Measurements from ENCODE around the gene AMPD1. TPM values are rescaled to one million over a fixed set of nuclear protein-coding genes. Genes with fewer than 3 reads are reported as not detected.

The AMPD1 gene
- total and polyA plus RNA-seq, 4 donors = 0.34 TPM; not detected in 3

DNA sequence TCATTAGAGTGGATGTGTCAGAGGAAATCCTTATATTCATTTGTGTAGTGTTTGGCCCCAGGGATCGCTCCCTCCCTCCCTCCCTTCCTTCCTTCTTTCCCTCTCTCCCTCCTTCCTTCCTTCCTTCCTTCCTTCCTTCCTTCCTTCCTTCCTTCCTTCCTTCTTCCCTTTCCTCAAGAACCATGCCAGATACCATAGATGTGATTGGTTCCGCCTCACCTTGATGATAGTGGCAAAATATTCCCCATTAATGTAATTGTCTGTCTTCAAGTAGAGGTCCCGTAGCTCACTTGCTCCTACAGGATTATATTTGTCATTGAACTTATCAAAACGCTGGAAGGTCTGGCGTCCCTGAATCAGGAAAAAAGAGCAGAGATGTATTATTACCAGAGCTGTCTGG is 17.7 kb downstream of the AMPD1 start:
- H3K36me3 ChIP-seq (ENCODE audit: control insufficient read depth in 4 of 4, insufficient read depth in 4 of 4, low read length in 4 of 4) = no peaks in the 10 kb centered on the region
- DNase-seq (no peak), ATAC-seq (ENCODE audit: insufficient read depth, low FRiP score) (no peak)
- H3K4me3 ChIP-seq = no peak overlapping the region
- H3K9me3 ChIP-seq (ENCODE audit: control insufficient read depth in 4 of 4, insufficient read depth in 3 of 4, low read length in 3 of 4) = no peaks in the 10 kb centered on the region
- peaks cover 0 to 7% (median 3%) of the 10 kb centered on the region in 3 donors for H3K27me3 ChIP-seq (ENCODE audit: control insufficient read depth in 3 of 3, insufficient read depth in 3 of 3, low read length in 2 of 3)
- TF ChIP-seq, protein P1, sequence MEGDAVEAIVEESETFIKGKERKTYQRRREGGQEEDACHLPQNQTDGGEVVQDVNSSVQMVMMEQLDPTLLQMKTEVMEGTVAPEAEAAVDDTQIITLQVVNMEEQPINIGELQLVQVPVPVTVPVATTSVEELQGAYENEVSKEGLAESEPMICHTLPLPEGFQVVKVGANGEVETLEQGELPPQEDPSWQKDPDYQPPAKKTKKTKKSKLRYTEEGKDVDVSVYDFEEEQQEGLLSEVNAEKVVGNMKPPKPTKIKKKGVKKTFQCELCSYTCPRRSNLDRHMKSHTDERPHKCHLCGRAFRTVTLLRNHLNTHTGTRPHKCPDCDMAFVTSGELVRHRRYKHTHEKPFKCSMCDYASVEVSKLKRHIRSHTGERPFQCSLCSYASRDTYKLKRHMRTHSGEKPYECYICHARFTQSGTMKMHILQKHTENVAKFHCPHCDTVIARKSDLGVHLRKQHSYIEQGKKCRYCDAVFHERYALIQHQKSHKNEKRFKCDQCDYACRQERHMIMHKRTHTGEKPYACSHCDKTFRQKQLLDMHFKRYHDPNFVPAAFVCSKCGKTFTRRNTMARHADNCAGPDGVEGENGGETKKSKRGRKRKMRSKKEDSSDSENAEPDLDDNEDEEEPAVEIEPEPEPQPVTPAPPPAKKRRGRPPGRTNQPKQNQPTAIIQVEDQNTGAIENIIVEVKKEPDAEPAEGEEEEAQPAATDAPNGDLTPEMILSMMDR (IDR thresholded peaks at IDR 0.05; ENCODE audit: control extremely low read depth, extremely low read depth) = no peak
- H3K9ac ChIP-seq (ENCODE audit: insufficient read depth in 1 of 2, low read length in 2 of 2) = no peak overlapping the region
- WGBS, 2 donors = 75 to 82% methylated on average over 5 of the region's 5 CpGs
- no peak overlapping the region for H3K27ac ChIP-seq (ENCODE audit: low read depth in 1 of 2, low read length in 1 of 2)
- H3K4me1 ChIP-seq (ENCODE audit: control insufficient read depth in 5 of 5, insufficient read depth in 5 of 5, low read length in 5 of 5) = no peaks in the 10 kb centered on the region

DNA sequence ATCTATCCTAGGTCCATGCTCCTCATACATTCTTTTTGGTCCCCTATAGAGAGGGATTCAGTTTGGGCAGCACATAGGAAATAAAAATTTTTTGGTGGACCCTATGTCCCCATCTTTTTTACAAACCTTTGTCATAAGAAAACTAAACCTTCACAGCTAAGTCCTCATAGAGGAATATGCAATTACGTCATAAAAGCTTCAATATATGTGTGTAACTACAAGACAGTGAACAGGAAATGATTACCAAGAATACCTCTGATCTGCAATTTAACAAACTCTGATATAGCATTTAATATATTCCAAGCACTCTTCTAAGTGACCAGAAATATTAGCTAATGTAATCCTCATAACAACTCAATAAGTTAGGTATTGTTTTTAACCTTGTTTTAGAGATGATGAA is 19.2 kb downstream of the AMPD1 start:
- DNase-seq (no peak), ATAC-seq (ENCODE audit: insufficient read depth, low FRiP score) (no peak)
- Histone ChIP-seq H3K36me3 (ENCODE audit: control insufficient read depth in 4 of 4, insufficient read depth in 4 of 4, low read length in 4 of 4) (no peaks in the 10 kb centered on the region), H3K4me3 (no peak overlapping the region), H3K27me3 (ENCODE audit: control insufficient read depth in 3 of 3, insufficient read depth in 3 of 3, low read length in 2 of 3) (peaks cover 0 to 7% (median 3%) of the 10 kb centered on the region in 3 donors), H3K4me1 (ENCODE audit: control insufficient read depth in 5 of 5, insufficient read depth in 5 of 5, low read length in 5 of 5) (no peaks in the 10 kb centered on the region), H3K9me3 (ENCODE audit: control insufficient read depth in 4 of 4, insufficient read depth in 3 of 4, low read length in 3 of 4) (no peaks in the 10 kb centered on the region), H3K27ac (ENCODE audit: low read depth in 1 of 2, low read length in 1 of 2) (no peak overlapping the region), H3K9ac (ENCODE audit: insufficient read depth in 1 of 2, low read length in 2 of 2) (no peak overlapping the region)
- TF ChIP-seq, protein P1 (IDR thresholded peaks at IDR 0.05; ENCODE audit: control extremely low read depth, extremely low read depth) = no peak
- WGBS, 2 donors = 78 to 83% methylated on average over 1 of the region's 1 CpG

DNA sequence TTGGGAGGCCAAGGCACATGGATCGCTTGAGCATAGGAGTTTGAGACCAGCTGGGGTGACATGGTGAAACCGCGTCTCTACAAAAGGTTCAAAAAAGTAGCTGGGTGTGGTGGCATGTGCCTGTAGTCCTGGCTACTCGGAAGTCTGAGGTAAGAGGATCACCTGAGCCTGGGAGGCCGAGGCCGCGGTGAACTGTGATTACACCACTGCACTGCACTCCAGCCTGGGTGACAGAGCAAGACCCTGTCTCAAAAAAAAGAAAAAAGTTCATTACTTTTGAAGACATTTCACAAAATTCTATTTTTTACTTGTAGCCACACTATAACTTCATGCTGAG is 23.4 kb downstream of the AMPD1 start:
- TF ChIP-seq, protein P1 (IDR thresholded peaks at IDR 0.05; ENCODE audit: control extremely low read depth, extremely low read depth) = no peak
- H3K4me1 ChIP-seq (ENCODE audit: control insufficient read depth in 5 of 5, insufficient read depth in 5 of 5, low read length in 5 of 5) = peaks cover 0 to 4% (median 0%) of the 10 kb centered on the region in 5 donors
- no peaks in the 10 kb centered on the region for H3K9me3 ChIP-seq (ENCODE audit: control insufficient read depth in 4 of 4, insufficient read depth in 3 of 4, low read length in 3 of 4)
- H3K27ac ChIP-seq (ENCODE audit: low read depth in 1 of 2, low read length in 1 of 2) = no peak overlapping the region
- no peak for DNase-seq
- WGBS, 2 donors = 72 to 83% methylated on average over 7 of the region's 7 CpGs
- H3K4me3 ChIP-seq = no peak overlapping the region
- H3K36me3 ChIP-seq (ENCODE audit: control insufficient read depth in 4 of 4, insufficient read depth in 4 of 4, low read length in 4 of 4) = no peaks in the 10 kb centered on the region
- no peak for ATAC-seq (ENCODE audit: insufficient read depth, low FRiP score)
- no peak overlapping the region for H3K9ac ChIP-seq (ENCODE audit: insufficient read depth in 1 of 2, low read length in 2 of 2)
- no peaks in the 10 kb centered on the region for H3K27me3 ChIP-seq (ENCODE audit: control insufficient read depth in 3 of 3, insufficient read depth in 3 of 3, low read length in 2 of 3)

Measured in lung (tissue), 12 donors.